Measurements from ENCODE around the gene SEMA4F. TPM values are rescaled to one million over a fixed set of nuclear protein-coding genes. Genes with fewer than 3 reads are reported as not detected.

Gene SEMA4F
- total RNA-seq, result 3.7 and 5.0 TPM in 2 replicates

GRCh38 chr2:74653985-74654882 is at the start of gene SEMA4F:
Gene SEMA4F (plus strand): TSS chr2:74654247. CDS start chr2:74654377, 130 bp downstream.

GRCh38 chr2:74648009-74648443 is 6.0 kb upstream of the SEMA4F start, which contains the start of gene M1AP:
Gene M1AP (minus strand): TSS chr2:74648330. CDS start chr2:74640275, 8,055 bp downstream.

Other genes with a start within 250 kb of the SEMA4F start
- 0.59 and 0.67 TPM in 2 replicates for gene C2orf81, start 232.6 kb upstream of the SEMA4F start, total RNA-seq
- 27.2 and 30.3 TPM in 2 replicates for gene WDR54, start 232.5 kb upstream of the SEMA4F start, total RNA-seq
- 3.2 and 5.6 TPM in 2 replicates for gene RTKN, start 212.3 kb upstream of the SEMA4F start, total RNA-seq
- gene INO80B, start 199.2 kb upstream of the SEMA4F start, total RNA-seq, result 16.2 and 17.2 TPM in 2 replicates
- 36.2 and 43.0 TPM in 2 replicates for gene WBP1, start 195.8 kb upstream of the SEMA4F start, total RNA-seq
- gene MOGS, start 188.9 kb upstream of the SEMA4F start, total RNA-seq, result 67.8 and 75.5 TPM in 2 replicates
- gene MRPL53, start 181.6 kb upstream of the SEMA4F start, total RNA-seq, result 23.0 and 63.2 TPM in 2 replicates
- 9.8 and 9.9 TPM in 2 replicates for gene CCDC142, start 171.2 kb upstream of the SEMA4F start, total RNA-seq
- gene TTC31, start 171.2 kb upstream of the SEMA4F start, total RNA-seq, result 15.8 and 22.0 TPM in 2 replicates
- 2.5 and 4.3 TPM in 2 replicates for gene LBX2, start 154.6 kb upstream of the SEMA4F start, total RNA-seq
- gene PCGF1, start 146.6 kb upstream of the SEMA4F start, total RNA-seq, result 5.1 and 6.2 TPM in 2 replicates
- not detected in 2 replicates for gene TLX2, start 139.8 kb upstream of the SEMA4F start, total RNA-seq
- gene DQX1, start 128.0 kb upstream of the SEMA4F start, total RNA-seq, result not detected in 2 replicates
- 111 and 134 TPM in 2 replicates for gene AUP1, start 124.5 kb upstream of the SEMA4F start, total RNA-seq
- 23.4 and 28.8 TPM in 2 replicates for gene HTRA2, start 124.3 kb upstream of the SEMA4F start, total RNA-seq
- 0.27 and 0.94 TPM in 2 replicates for gene LOXL3, start 100.3 kb upstream of the SEMA4F start, total RNA-seq
- gene DOK1, start 99.5 kb upstream of the SEMA4F start, total RNA-seq, result 19.9 and 23.2 TPM in 2 replicates
- gene M1AP, start 5.9 kb upstream of the SEMA4F start, total RNA-seq, result not detected in 2 replicates
- gene HK2, start 179.9 kb downstream of the SEMA4F start, total RNA-seq, result 4.0 and 4.8 TPM in 2 replicates